Right lobe of liver (tissue), 4 donors: ENCODE results near the gene STOX2.

ENCODE experiments used
- POLR2A ChIP-seq: fragments of 450-650 bp; IDR thresholded peaks from one replicate; pipeline ENCODE4 v1.6.1; 2017; ENCODE audit warnings: antibody characterized with exemption, mild to moderate bottlenecking
- TF ChIP-seq, protein P1 (sequence below), 4 donors: fragments of 200-600 bp in 3 of 4; fragments of 450-650 bp in 1 of 4; IDR thresholded peaks; one replicate each; pipeline versions ENCODE4 v1.5.1 to v1.8.0; 2016 to 2022; ENCODE audit warnings: antibody characterized with exemption in 4 of 4, mild to moderate bottlenecking in 2 of 4
- donor health status: DM: no; HTN: no; CAD: no.
- donor health status: DM: no; HTN: no; CAD: no.
- donor health status: DM: no; HTN: yes; CAD: no.

DNA sequence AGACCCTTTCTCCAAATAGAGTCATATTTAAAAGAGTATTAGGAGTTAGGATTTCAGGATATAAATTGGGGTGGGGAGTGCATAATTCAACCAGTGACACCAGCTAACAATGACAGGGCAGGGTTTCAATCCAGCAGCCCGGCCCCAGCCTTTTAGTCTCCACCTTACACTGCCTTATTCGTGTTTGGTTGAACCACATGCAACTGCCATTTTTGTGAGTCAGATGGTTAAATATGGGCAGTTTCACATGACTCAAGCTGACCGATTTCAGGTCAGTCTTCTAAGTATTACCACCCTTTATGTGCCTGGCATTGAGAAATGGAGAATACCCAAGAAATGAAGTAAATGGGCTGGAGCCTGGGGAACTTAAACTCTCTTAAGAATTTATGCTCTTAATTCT is 102.8 kb downstream of the STOX2 start:
- TF ChIP-seq, protein P1, sequence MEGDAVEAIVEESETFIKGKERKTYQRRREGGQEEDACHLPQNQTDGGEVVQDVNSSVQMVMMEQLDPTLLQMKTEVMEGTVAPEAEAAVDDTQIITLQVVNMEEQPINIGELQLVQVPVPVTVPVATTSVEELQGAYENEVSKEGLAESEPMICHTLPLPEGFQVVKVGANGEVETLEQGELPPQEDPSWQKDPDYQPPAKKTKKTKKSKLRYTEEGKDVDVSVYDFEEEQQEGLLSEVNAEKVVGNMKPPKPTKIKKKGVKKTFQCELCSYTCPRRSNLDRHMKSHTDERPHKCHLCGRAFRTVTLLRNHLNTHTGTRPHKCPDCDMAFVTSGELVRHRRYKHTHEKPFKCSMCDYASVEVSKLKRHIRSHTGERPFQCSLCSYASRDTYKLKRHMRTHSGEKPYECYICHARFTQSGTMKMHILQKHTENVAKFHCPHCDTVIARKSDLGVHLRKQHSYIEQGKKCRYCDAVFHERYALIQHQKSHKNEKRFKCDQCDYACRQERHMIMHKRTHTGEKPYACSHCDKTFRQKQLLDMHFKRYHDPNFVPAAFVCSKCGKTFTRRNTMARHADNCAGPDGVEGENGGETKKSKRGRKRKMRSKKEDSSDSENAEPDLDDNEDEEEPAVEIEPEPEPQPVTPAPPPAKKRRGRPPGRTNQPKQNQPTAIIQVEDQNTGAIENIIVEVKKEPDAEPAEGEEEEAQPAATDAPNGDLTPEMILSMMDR (IDR thresholded peaks at IDR 0.05): no peak
- TF ChIP-seq POLR2A: no peak
